ENCODE data around the gene RPL29.

DNA sequence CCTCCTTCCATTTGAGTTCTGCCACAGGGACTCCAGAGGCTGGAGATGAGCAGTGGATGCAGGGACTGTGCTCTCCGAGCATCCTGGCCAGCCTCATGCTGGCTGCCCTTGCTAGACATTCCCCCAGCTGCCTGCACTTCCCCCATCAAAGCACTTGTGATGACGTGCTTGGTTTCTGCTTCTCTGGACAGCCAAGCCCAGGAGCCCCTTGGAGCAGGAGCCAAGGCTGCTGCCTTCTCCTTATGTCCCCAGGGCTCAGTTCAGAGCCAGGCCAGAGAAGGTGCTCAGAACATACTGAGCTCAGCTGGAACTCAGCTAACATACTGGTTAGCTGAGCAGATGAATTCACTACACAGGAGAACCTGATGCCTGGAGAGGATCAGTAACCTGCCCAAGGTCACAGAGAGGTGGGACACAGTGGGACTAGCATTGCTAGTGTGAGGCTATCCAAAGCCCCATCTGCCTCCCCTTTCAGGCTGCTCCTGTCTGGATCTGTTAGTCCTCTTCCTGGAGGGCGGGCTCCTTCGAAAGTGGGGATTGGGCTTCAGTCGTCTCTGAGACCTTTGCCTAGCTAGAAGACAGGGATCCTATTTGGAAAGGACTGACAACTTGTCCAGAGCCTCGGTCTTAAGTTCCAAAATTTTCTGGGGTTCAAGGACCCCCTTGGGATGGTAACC is 32.7 kb downstream of the RPL29 start:
- TF ChIP-seq POLR2A (IDR thresholded peaks at IDR 0.05; ENCODE audit: low read length) = no peak
- TF ChIP-seq GATA1 (IDR thresholded peaks at IDR 0.05; ENCODE audit: low read depth, low read length) = no peak
